GM12865 (cell line): ENCODE measurements around the gene WDR64.

Source experiments
- DNase-seq: peaks from one replicate; pipeline ENCODE4 v3.0.0; 2010; ENCODE audit warnings: low read depth
- H3K4me3 ChIP-seq: 2 replicates; pipeline ENCODE4 v1.5.1; 2011; ENCODE audit warnings: mild to moderate bottlenecking, low read depth, low read length, control low read depth
- CTCF ChIP-seq: IDR thresholded peaks from 2 replicates; pipeline ENCODE4 v1.5.1; 2011; ENCODE audit warnings: low read length, control low read depth, low read depth, inconsistent platforms; ENCODE audit not compliant: insufficient read depth; ENCODE audit errors: missing control alignments

The WDR64 gene

GRCh38 chr1:241747992-241748391 is 95.9 kb downstream of the WDR64 start:
- TF ChIP-seq CTCF: no peak
- no peak overlapping the region for H3K4me3 ChIP-seq
- DNase-seq: no peak

- DNase-seq: no peak
- TF ChIP-seq CTCF: no peak
- no peak overlapping the region for H3K4me3 ChIP-seq
These were observed 97.2 kb downstream of the WDR64 start for GRCh38 chr1:241749041-241749944.

GRCh38 chr1:241749945-241750695 is 98.0 kb downstream of the WDR64 start:
- H3K4me3 ChIP-seq: no peak overlapping the region
- DNase-seq: no peak
- TF ChIP-seq CTCF: no peak

GRCh38 chr1:241751524-241751923 is 99.4 kb downstream of the WDR64 start:
- DNase-seq: no peak
- H3K4me3 ChIP-seq: no peak overlapping the region
- no peak for TF ChIP-seq CTCF

- no peak overlapping the region for H3K4me3 ChIP-seq
- DNase-seq: no peak
- TF ChIP-seq CTCF: no peak
These were observed 110.7 kb downstream of the WDR64 start for GRCh38 chr1:241762713-241763339.

GRCh38 chr1:241765390-241765789 is 113.3 kb downstream of the WDR64 start:
- no peak overlapping the region for H3K4me3 ChIP-seq
- no peak for TF ChIP-seq CTCF
- no peak for DNase-seq
